Lower lobe of right lung (tissue), 2 donors: ENCODE data around the gene FAM163B. TPM values are rescaled to one million over a fixed set of nuclear protein-coding genes. Genes with fewer than 3 reads are reported as not detected.

Experiments
- ATAC-seq, 2 donors: fragments of 200-7000 bp; cut with Tn5 transposase; one replicate each; pipeline ENCODE4 v1.9.1; 2020 to 2022; ENCODE audit warnings: mild to moderate bottlenecking in 2 of 2, moderate library complexity in 2 of 2
- DNase-seq: peaks from one replicate; pipeline ENCODE4 v3.0.0-alpha.2; 2020
- H3K27ac ChIP-seq: fragments of 200-600 bp; one replicate; pipeline ENCODE4 v1.8.0; 2022
- H3K27me3 ChIP-seq: fragments of 200-600 bp; one replicate; pipeline ENCODE4 v1.8.0; 2022; ENCODE audit warnings: low read depth
- H3K36me3 ChIP-seq: fragments of 200-600 bp; one replicate; pipeline ENCODE4 v1.8.0; 2022; ENCODE audit warnings: mild to moderate bottlenecking
- H3K4me1 ChIP-seq: fragments of 200-600 bp; one replicate; pipeline ENCODE4 v1.8.0; 2022
- H3K4me3 ChIP-seq: fragments of 200-600 bp; one replicate; pipeline ENCODE4 v1.8.0; 2022; ENCODE audit warnings: mild to moderate bottlenecking
- H3K9me3 ChIP-seq: fragments of 200-600 bp; one replicate; pipeline ENCODE4 v1.8.0; 2022
- CTCF ChIP-seq: fragments of 200-600 bp; IDR thresholded peaks from one replicate; pipeline ENCODE4 v1.8.0; 2022; ENCODE audit warnings: antibody characterized with exemption, mild to moderate bottlenecking
- intact Hi-C: fragments of 100-400 bp; cut with DNase I; formaldehyde crosslinking; loops from one replicate; pipeline ENCODE4 v1.11.0; 2022
- total RNA-seq: library from RNA; stranded (reverse); fragmentation: NEBNext Ultra II Directional; extraction: Animal tissue kit (Norgen Biotek cat#: 25700); gene quantifications from one replicate; pipeline ENCODE4 v1.2.1, GENCODE V29; 2021
- donor health status: DM: no; HTN: yes; CAD: no; lungs with severe emphysema.

FAM163B gene
- total RNA-seq, 1 donor from 2014 or later = not detected

- no peak for TF ChIP-seq CTCF
- DNase-seq (no peak), ATAC-seq (no peak)
- Histone ChIP-seq H3K4me1 (no peaks in the 10 kb centered on the region), H3K36me3 (no peaks in the 10 kb centered on the region), H3K27ac (no peak overlapping the region), H3K9me3 (no peaks in the 10 kb centered on the region), H3K27me3 (no peaks in the 10 kb centered on the region), H3K4me3 (no peak overlapping the region)
- intact Hi-C loops = no loop called here
Measured at GRCh38 chr9:133638076-133638475, 28.9 kb upstream of the FAM163B start.

GRCh38 chr9:133637451-133638055 lies 28.4 kb upstream of the FAM163B start:
- Histone ChIP-seq H3K9me3 (no peaks in the 10 kb centered on the region), H3K4me1 (no peaks in the 10 kb centered on the region), H3K27me3 (no peaks in the 10 kb centered on the region), H3K4me3 (no peak overlapping the region), H3K36me3 (no peaks in the 10 kb centered on the region), H3K27ac (no peak overlapping the region)
- no peak for TF ChIP-seq CTCF
- DNase-seq = no peak
- intact Hi-C loops = no loop called here
- ATAC-seq = no peak

- no peak overlapping the region for H3K4me3 ChIP-seq
- ATAC-seq = no peak
- no peaks in the 10 kb centered on the region for H3K27me3 ChIP-seq
- no peaks in the 10 kb centered on the region for H3K36me3 ChIP-seq
- no peak for TF ChIP-seq CTCF
- intact Hi-C loops = no loop called here
- H3K27ac ChIP-seq = no peak overlapping the region
- H3K9me3 ChIP-seq = no peaks in the 10 kb centered on the region
- no peaks in the 10 kb centered on the region for H3K4me1 ChIP-seq
- DNase-seq = no peak
Measured at GRCh38 chr9:133636902-133637301, 27.7 kb upstream of the FAM163B start.

- intact Hi-C loops = no loop called here
- ATAC-seq = no peak
- H3K27ac ChIP-seq = no peak within 1 kb of the TSS
- H3K4me1 ChIP-seq = no peaks in the 10 kb centered on the region
- no peaks in the 10 kb centered on the region for H3K36me3 ChIP-seq
- no peak within 1 kb of the TSS for H3K4me3 ChIP-seq
- H3K9me3 ChIP-seq = no peaks in the 10 kb centered on the region
- TF ChIP-seq CTCF = no peak
- H3K27me3 ChIP-seq = no peaks in the 10 kb centered on the region
- DNase-seq = no peak
Measured at GRCh38 chr9:133635533-133636531, 26.6 kb upstream of the FAM163B start, which contains the start of gene DBH. TSS of gene DBH (plus strand) at chr9:133636363. CDS start at chr9:133636372, 9 bp downstream.

GRCh38 chr9:133635098-133635497 lies 25.9 kb upstream of the FAM163B start:
- no peak for TF ChIP-seq CTCF
- ATAC-seq = no peak
- H3K9me3 ChIP-seq = no peaks in the 10 kb centered on the region

More at GRCh38 chr9:133635098-133635497, 25.9 kb upstream of the FAM163B start:
- no peak overlapping the region for H3K4me3 ChIP-seq
- no peaks in the 10 kb centered on the region for H3K27me3 ChIP-seq
- no peaks in the 10 kb centered on the region for H3K4me1 ChIP-seq
- no peaks in the 10 kb centered on the region for H3K36me3 ChIP-seq
- intact Hi-C loops = no loop called here
- H3K27ac ChIP-seq = no peak overlapping the region
- no peak for DNase-seq
